SK-N-SH treated with all-trans-retinoic acid at 6 μM for 48 hours (cell line): ENCODE results near the gene EMSY.

ENCODE experiments used
- ATAC-seq: fragments of 200-7000 bp; cut with Tn5 transposase; 3 replicates; pipeline ENCODE4 v1.9.1; 2020; ENCODE audit warnings: mild to moderate bottlenecking, moderate library complexity
- ARNTL ChIP-seq: fragments of 450-650 bp; formaldehyde crosslinking; IDR thresholded peaks from 2 replicates; pipeline ENCODE4 v1.5.0; 2020; ENCODE audit warnings: low read depth, mild to moderate bottlenecking, moderate library complexity, borderline replicate concordance
- BACH2 ChIP-seq: fragments of 250-450 bp; sonication (Bioruptor Pico); IDR thresholded peaks from 2 replicates; pipeline ENCODE4 v1.9.0; 2021; ENCODE audit warnings: mild to moderate bottlenecking, borderline replicate concordance
- CREB5 ChIP-seq: fragments of 250-450 bp; sonication (Bioruptor Pico); IDR thresholded peaks from 2 replicates; pipeline ENCODE4 v1.5.1; 2020; ENCODE audit warnings: low read depth, mild to moderate bottlenecking, moderate library complexity
- CSDC2 ChIP-seq: fragments of 250-450 bp; sonication (Bioruptor Pico); IDR thresholded peaks from 2 replicates; pipeline ENCODE4 v1.5.0; 2020; ENCODE audit warnings: mild to moderate bottlenecking, moderate library complexity
- CSRNP3 ChIP-seq: fragments of 250-450 bp; sonication (Bioruptor Pico); IDR thresholded peaks from 2 replicates; pipeline ENCODE4 v1.5.1; 2021; ENCODE audit warnings: mild to moderate bottlenecking, moderate library complexity
- ESRRG ChIP-seq: fragments of 250-450 bp; sonication (Bioruptor Pico); IDR thresholded peaks from 2 replicates; pipeline ENCODE4 v1.6.1; 2021; ENCODE audit warnings: mild to moderate bottlenecking
- GLIS3 ChIP-seq: fragments of 250-450 bp; sonication (Bioruptor Pico); IDR thresholded peaks from 2 replicates; pipeline ENCODE4 v1.5.0; 2020; ENCODE audit warnings: mild to moderate bottlenecking, moderate library complexity
- ISL1 ChIP-seq: fragments of 250-450 bp; sonication (Bioruptor Pico); IDR thresholded peaks from 2 replicates; pipeline ENCODE4 v2.1.2; 2022; ENCODE audit warnings: mild to moderate bottlenecking, moderate library complexity
- OSR1 ChIP-seq: fragments of 250-450 bp; sonication (Bioruptor Pico); IDR thresholded peaks from 2 replicates; pipeline ENCODE4 v1.8.0; 2022; ENCODE audit warnings: moderate library complexity, mild to moderate bottlenecking, inconsistent platforms
- PATZ1 ChIP-seq: fragments of 250-450 bp; sonication (Bioruptor Pico); IDR thresholded peaks from 2 replicates; pipeline ENCODE4 v1.8.0; 2020; ENCODE audit warnings: mild to moderate bottlenecking, moderate library complexity, borderline replicate concordance
- POU6F1 ChIP-seq: fragments of 250-450 bp; sonication (Bioruptor Pico); IDR thresholded peaks from 2 replicates; pipeline ENCODE4 v1.8.0; 2021; ENCODE audit warnings: low read depth, mild to moderate bottlenecking, moderate library complexity, borderline replicate concordance
- PPARA ChIP-seq: fragments of 250-450 bp; sonication (Bioruptor Pico); IDR thresholded peaks from 2 replicates; pipeline ENCODE4 v1.5.0; 2020; ENCODE audit warnings: mild to moderate bottlenecking, borderline replicate concordance
- RARB ChIP-seq: fragments of 250-450 bp; sonication (Bioruptor Pico); IDR thresholded peaks from 2 replicates; pipeline ENCODE4 v1.8.0; 2021; ENCODE audit warnings: mild to moderate bottlenecking, moderate library complexity
- SNAI2 ChIP-seq: fragments of 250-450 bp; sonication (Bioruptor Pico); IDR thresholded peaks from 2 replicates; pipeline ENCODE4 v1.5.0; 2020; ENCODE audit warnings: mild to moderate bottlenecking, moderate library complexity
- TCF4 ChIP-seq: fragments of 250-450 bp; sonication (Bioruptor Pico); IDR thresholded peaks from 2 replicates; pipeline ENCODE4 v1.8.0; 2021; ENCODE audit warnings: mild to moderate bottlenecking, moderate library complexity, borderline replicate concordance
- TOX ChIP-seq: fragments of 250-450 bp; sonication (Bioruptor Pico); IDR thresholded peaks from 2 replicates; pipeline ENCODE4 v1.8.0; 2021; ENCODE audit warnings: mild to moderate bottlenecking, moderate library complexity, borderline replicate concordance
- TSHZ2 ChIP-seq: fragments of 250-450 bp; sonication (Bioruptor Pico); IDR thresholded peaks from 2 replicates; pipeline ENCODE4 v1.5.0; 2020; ENCODE audit warnings: mild to moderate bottlenecking, moderate library complexity
- ZC3H10 ChIP-seq: fragments of 250-450 bp; sonication (Bioruptor Pico); IDR thresholded peaks from 2 replicates; pipeline ENCODE4 v1.5.1; 2021; ENCODE audit warnings: mild to moderate bottlenecking, moderate library complexity
- ZFP3 ChIP-seq: fragments of 250-450 bp; sonication (Bioruptor Pico); IDR thresholded peaks from 2 replicates; pipeline ENCODE4 v1.5.0; 2020; ENCODE audit warnings: mild to moderate bottlenecking, moderate library complexity
- ZFP30 ChIP-seq: fragments of 450-650 bp; formaldehyde crosslinking; IDR thresholded peaks from 2 replicates; pipeline ENCODE4 v1.5.0; 2022; ENCODE audit warnings: mild to moderate bottlenecking, moderate library complexity
- ZNF565 ChIP-seq: fragments of 450-650 bp; formaldehyde crosslinking; conservative IDR thresholded peaks from 2 replicates; pipeline ENCODE4 v1.5.0; 2020; ENCODE audit warnings: low read depth, mild to moderate bottlenecking, moderate library complexity
- ZNF70 ChIP-seq: fragments of 450-650 bp; formaldehyde crosslinking; IDR thresholded peaks from 2 replicates; pipeline ENCODE4 v1.5.0; 2020; ENCODE audit warnings: mild to moderate bottlenecking, moderate library complexity
- ZNF8 ChIP-seq: fragments of 450-650 bp; formaldehyde crosslinking; IDR thresholded peaks from 2 replicates; pipeline ENCODE4 v1.5.0; 2020; ENCODE audit warnings: mild to moderate bottlenecking, moderate library complexity

The EMSY gene

GRCh38 chr11:76419896-76420295 is 24.9 kb upstream of the EMSY start:
- no peak for ATAC-seq
- TF ChIP-seq ZC3H10 (CRISPR knock-in tag): no peak
- TF ChIP-seq SNAI2 (CRISPR knock-in tag): no peak
- TF ChIP-seq ARNTL (CRISPR knock-in tag): no peak
- no peak for TF ChIP-seq ESRRG (CRISPR knock-in tag)
- TF ChIP-seq ZNF70: no peak
- no peak for TF ChIP-seq ISL1 (CRISPR knock-in tag)
- no peak for TF ChIP-seq ZFP3 (CRISPR knock-in tag)
- no peak for TF ChIP-seq CSDC2
- no peak for TF ChIP-seq CREB5
- no peak for TF ChIP-seq BACH2 (CRISPR knock-in tag)
- TF ChIP-seq ZFP30: no peak
- TF ChIP-seq TCF4 (CRISPR knock-in tag): no peak
- no peak for TF ChIP-seq ZNF8
- no peak for TF ChIP-seq TOX (CRISPR knock-in tag)
- TF ChIP-seq ZNF565 (CRISPR knock-in tag): no peak
- TF ChIP-seq OSR1 (CRISPR knock-in tag): no peak
- TF ChIP-seq CSRNP3 (CRISPR knock-in tag): no peak
- TF ChIP-seq PPARA (CRISPR knock-in tag): no peak

GRCh38 chr11:76424379-76424778 is 20.4 kb upstream of the EMSY start:
- no peak for ATAC-seq
- TF ChIP-seq TCF4 (CRISPR knock-in tag) (no peak), RARB (no peak), ZC3H10 (CRISPR knock-in tag) (no peak), ISL1 (CRISPR knock-in tag) (no peak), BACH2 (CRISPR knock-in tag) (no peak), CSRNP3 (CRISPR knock-in tag) (no peak), GLIS3 (CRISPR knock-in tag) (no peak), SNAI2 (CRISPR knock-in tag) (no peak), POU6F1 (CRISPR knock-in tag) (no peak), ZNF565 (CRISPR knock-in tag) (no peak), CSDC2 (no peak), PATZ1 (CRISPR knock-in tag) (no peak), ZFP3 (CRISPR knock-in tag) (no peak), ZNF8 (no peak), OSR1 (CRISPR knock-in tag) (no peak), TSHZ2 (CRISPR knock-in tag) (no peak), CREB5 (no peak), ZNF70 (no peak), TOX (CRISPR knock-in tag) (no peak)
- TF ChIP-seq, all 23 proteins: peak for 0
